Measurements from ENCODE around the gene GSC2.

The GSC2 gene

DNA sequence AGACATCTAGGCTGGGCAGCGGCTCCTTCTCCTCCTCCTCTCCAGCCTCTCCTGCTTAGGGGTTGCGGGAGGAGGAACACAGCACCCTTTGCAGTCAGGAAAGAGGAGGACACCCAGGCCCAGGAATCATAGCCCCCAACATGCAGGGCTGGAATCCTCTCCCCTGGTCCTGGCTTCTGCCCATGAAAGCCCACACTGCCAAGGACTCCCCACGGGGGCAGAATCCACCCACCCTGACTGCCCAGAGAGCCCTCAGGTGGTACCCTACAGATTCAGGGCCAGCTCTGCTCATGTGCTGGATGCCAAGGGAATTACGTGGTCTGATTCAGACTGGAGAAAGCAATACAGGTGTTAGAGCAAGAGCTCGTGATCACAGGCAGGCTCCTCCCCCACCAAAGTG lies 10.1 kb downstream of the GSC2 start:
- CTCF ChIA-PET, result no interaction called here
- DNase-seq (ENCODE audit: extremely low spot score), result no peak
- POLR2A ChIA-PET, result no interaction called here
- no peak for TF ChIP-seq ARNT (IDR thresholded peaks at IDR 0.05)
- TF ChIP-seq SP1 (IDR thresholded peaks at IDR 0.05), result no peak
- no peak for TF ChIP-seq LEF1 (IDR thresholded peaks at IDR 0.05; ENCODE audit: borderline replicate concordance)
- TF ChIP-seq ELF4 (IDR thresholded peaks at IDR 0.05), result no peak
- TF ChIP-seq HDGF (IDR thresholded peaks at IDR 0.05; ENCODE audit: borderline replicate concordance), result no peak
- TF ChIP-seq CTBP1 (IDR thresholded peaks at IDR 0.05; ENCODE audit: borderline replicate concordance), result no peak
- TF ChIP-seq NFRKB (IDR thresholded peaks at IDR 0.05), result no peak
- TF ChIP-seq FOXA1 (IDR thresholded peaks at IDR 0.05), result no peak
- no peak for TF ChIP-seq FOXK2 (IDR thresholded peaks at IDR 0.05)
- TF ChIP-seq SUZ12 (IDR thresholded peaks at IDR 0.05), result no peak
- TF ChIP-seq ZNF384 (IDR thresholded peaks at IDR 0.05), result no peak
- TF ChIP-seq FOXM1 (IDR thresholded peaks at IDR 0.05; ENCODE audit: borderline replicate concordance), result no peak

DNA sequence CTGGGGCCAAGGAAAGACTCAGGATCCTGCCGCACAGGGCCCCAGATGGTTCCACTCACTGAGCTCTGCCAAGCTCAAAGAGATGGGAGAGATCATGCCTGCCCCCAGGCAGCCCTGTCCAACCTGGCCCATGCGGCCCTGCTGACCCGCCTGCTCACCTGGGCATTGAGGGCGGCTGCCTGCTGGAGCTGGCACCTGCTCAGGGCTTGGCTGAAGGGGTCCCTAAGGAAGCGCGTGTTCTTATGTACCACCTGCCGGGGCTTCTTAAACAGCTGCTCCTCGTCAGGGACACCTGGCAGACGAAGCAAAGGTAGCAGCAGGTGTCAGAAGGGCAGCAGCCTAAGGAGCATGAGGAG lies 11.1 kb downstream of the GSC2 start:
- TF ChIP-seq ARNT (IDR thresholded peaks at IDR 0.05) (no peak), LEF1 (IDR thresholded peaks at IDR 0.05; ENCODE audit: borderline replicate concordance) (no peak), CTBP1 (IDR thresholded peaks at IDR 0.05; ENCODE audit: borderline replicate concordance) (no peak), SP1 (IDR thresholded peaks at IDR 0.05) (no peak), FOXA1 (IDR thresholded peaks at IDR 0.05) (no peak), FOXM1 (IDR thresholded peaks at IDR 0.05; ENCODE audit: borderline replicate concordance) (no peak), SUZ12 (IDR thresholded peaks at IDR 0.05) (no peak), NFRKB (IDR thresholded peaks at IDR 0.05) (no peak), FOXK2 (IDR thresholded peaks at IDR 0.05) (no peak), TARDBP (IDR thresholded peaks at IDR 0.05) (no peak), BHLHE40 (IDR thresholded peaks at IDR 0.05; ENCODE audit: borderline replicate concordance) (no peak), L3MBTL2 (conservative IDR thresholded peaks at IDR 0.05) (no peak), ZNF384 (IDR thresholded peaks at IDR 0.05) (no peak), ELF4 (IDR thresholded peaks at IDR 0.05) (no peak), HDGF (IDR thresholded peaks at IDR 0.05; ENCODE audit: borderline replicate concordance) (no peak)
- TF ChIP-seq, protein P1, sequence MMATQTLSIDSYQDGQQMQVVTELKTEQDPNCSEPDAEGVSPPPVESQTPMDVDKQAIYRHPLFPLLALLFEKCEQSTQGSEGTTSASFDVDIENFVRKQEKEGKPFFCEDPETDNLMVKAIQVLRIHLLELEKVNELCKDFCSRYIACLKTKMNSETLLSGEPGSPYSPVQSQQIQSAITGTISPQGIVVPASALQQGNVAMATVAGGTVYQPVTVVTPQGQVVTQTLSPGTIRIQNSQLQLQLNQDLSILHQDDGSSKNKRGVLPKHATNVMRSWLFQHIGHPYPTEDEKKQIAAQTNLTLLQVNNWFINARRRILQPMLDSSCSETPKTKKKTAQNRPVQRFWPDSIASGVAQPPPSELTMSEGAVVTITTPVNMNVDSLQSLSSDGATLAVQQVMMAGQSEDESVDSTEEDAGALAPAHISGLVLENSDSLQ (IDR thresholded peaks at IDR 0.05), result no peak
- POLR2A ChIA-PET, result interaction anchor here (1.2 kb wide), 1 partner anchor 16 kb away, joined by 5 read pairs; the partner anchor contains the start of gene DGCR2
- CTCF ChIA-PET, result no interaction called here
- DNase-seq (ENCODE audit: extremely low spot score), result no peak

DNA sequence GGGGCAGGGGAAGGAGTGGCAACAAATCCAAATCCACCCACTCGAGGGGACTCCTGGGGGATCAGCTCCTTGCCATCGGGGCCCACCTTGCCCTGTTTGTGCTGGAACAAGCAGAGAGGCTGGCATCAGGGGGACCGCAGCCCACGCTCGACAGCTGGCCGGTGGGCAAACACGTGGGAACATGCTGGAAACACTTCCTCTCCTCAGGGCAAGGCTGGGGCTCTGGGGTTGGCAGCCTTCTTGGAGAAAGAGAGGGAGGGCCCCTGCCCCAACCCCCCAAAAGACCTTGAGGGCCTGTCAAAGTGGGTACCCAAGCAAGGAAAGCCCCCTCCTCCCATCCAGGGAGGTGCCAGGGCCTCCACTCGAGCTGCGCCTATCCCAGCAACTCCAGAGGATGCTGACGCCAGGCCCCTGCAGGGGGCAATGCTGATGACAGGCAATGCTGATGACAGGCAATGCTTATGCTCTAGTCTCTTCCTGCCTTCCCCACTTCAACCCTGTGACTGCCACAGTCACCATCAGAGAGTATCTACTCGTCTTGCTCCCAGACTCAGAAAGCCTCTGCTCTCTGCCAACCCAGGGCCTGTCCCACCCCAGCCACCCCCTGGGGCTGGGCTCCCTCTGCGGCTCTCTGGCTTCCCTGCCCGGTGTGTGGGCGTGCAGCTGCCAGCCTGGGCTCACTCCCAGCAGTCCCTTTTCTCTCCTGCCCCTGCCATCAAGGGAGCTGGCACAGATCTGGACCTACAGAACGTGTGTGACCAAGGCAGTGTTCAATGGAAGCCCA lies 11.7 kb downstream of the GSC2 start:
- TF ChIP-seq, protein P1 (IDR thresholded peaks at IDR 0.05), result no peak
- TF ChIP-seq TARDBP (IDR thresholded peaks at IDR 0.05) (no peak), ELF4 (IDR thresholded peaks at IDR 0.05) (no peak), SUZ12 (IDR thresholded peaks at IDR 0.05) (no peak), ARNT (IDR thresholded peaks at IDR 0.05) (no peak), HDGF (IDR thresholded peaks at IDR 0.05; ENCODE audit: borderline replicate concordance) (no peak), NFRKB (IDR thresholded peaks at IDR 0.05) (no peak), L3MBTL2 (conservative IDR thresholded peaks at IDR 0.05) (no peak), BHLHE40 (IDR thresholded peaks at IDR 0.05; ENCODE audit: borderline replicate concordance) (no peak), FOXM1 (IDR thresholded peaks at IDR 0.05; ENCODE audit: borderline replicate concordance) (no peak), ZNF384 (IDR thresholded peaks at IDR 0.05) (no peak), SP1 (IDR thresholded peaks at IDR 0.05) (no peak), FOXK2 (IDR thresholded peaks at IDR 0.05) (no peak), LEF1 (IDR thresholded peaks at IDR 0.05; ENCODE audit: borderline replicate concordance) (no peak), FOXA1 (IDR thresholded peaks at IDR 0.05) (no peak)
- ChIA-PET CTCF (no interaction called here), POLR2A (interaction anchor here (1.2 kb wide), 1 partner anchor 16 kb away, joined by 5 read pairs; the partner anchor contains the start of gene DGCR2)
- DNase-seq (ENCODE audit: extremely low spot score), result peak; percentile 57

DNA sequence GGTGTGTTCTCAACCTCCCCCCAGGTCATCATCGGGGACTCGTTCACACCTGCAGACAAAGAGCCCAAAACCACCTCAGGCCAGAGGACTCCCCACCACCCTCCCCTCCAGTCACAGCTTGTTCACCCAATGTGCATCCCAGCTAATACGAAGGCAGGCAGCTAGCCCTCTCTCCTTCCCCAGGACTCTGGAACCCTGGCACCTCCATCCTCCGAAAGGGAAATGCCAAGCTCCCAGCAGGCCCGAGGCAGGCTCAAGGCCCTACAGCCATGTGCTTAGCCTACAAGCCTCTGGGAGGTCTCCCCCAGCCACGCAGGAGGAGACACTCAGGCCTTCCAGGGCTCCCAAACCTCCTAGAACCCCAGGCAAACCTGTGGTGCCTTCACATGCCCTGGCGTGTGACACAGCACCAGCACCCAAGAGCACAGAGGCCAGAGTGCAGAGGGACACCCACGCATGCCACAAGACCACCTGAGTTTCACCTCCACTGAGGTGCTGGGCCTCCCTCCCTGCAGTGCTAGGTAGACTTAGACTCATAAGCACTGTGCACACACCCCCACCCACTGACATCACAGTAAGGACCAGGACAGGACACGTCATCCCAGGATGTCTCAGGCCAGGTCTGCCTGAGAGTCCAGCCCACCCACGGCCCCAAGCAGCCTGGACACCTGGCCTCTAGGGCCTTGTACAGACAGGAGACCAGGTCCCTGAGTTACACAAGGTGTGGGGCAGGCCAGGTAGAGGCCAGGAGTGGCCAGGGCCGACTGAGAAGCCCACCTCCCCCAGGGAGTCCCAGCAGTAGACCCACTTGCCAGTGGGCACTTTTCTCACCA lies 12.5 kb downstream of the GSC2 start:
- no peak for DNase-seq (ENCODE audit: extremely low spot score)
- CTCF ChIA-PET, result no interaction called here
- TF ChIP-seq ARNT (IDR thresholded peaks at IDR 0.05) (no peak), NFRKB (IDR thresholded peaks at IDR 0.05) (no peak), CTBP1 (IDR thresholded peaks at IDR 0.05; ENCODE audit: borderline replicate concordance) (no peak), HDGF (IDR thresholded peaks at IDR 0.05; ENCODE audit: borderline replicate concordance) (no peak), L3MBTL2 (conservative IDR thresholded peaks at IDR 0.05) (no peak), FOXM1 (IDR thresholded peaks at IDR 0.05; ENCODE audit: borderline replicate concordance) (no peak), SUZ12 (IDR thresholded peaks at IDR 0.05) (no peak), LEF1 (IDR thresholded peaks at IDR 0.05; ENCODE audit: borderline replicate concordance) (no peak), TARDBP (IDR thresholded peaks at IDR 0.05) (no peak)
- POLR2A ChIA-PET, result interaction anchor here (0.6 kb wide), 1 partner anchor 35 kb away, joined by 3 read pairs; no protein-coding TSS in a partner anchor

DNA sequence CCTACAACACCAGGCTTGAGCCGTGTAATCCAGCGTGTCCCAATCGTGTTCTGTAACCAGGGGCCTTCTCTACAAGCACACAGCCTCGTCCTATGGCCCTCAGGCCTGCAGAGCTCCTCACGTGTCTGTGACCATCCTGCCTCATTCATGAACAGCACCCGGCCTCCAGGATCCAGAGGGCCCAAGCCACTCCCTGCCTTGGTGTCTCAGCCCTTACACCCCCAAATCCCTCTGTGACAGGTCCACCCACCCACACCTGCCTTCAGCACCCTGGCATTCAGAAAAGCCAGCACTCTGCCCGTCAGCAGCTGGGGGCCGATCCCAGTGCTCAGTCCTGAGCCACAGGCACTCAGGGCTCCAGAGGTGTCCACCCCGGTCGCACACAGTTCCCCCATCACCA lies 13.2 kb downstream of the GSC2 start:
- no peak for DNase-seq (ENCODE audit: extremely low spot score)
- TF ChIP-seq ELF4 (IDR thresholded peaks at IDR 0.05) (no peak), HDGF (IDR thresholded peaks at IDR 0.05; ENCODE audit: borderline replicate concordance) (no peak), TARDBP (IDR thresholded peaks at IDR 0.05) (no peak), SUZ12 (IDR thresholded peaks at IDR 0.05) (no peak), FOXA1 (IDR thresholded peaks at IDR 0.05) (no peak), FOXK2 (IDR thresholded peaks at IDR 0.05) (no peak), ZNF384 (IDR thresholded peaks at IDR 0.05) (no peak), ARNT (IDR thresholded peaks at IDR 0.05) (no peak), SP1 (IDR thresholded peaks at IDR 0.05) (no peak), FOXM1 (IDR thresholded peaks at IDR 0.05; ENCODE audit: borderline replicate concordance) (no peak), BHLHE40 (IDR thresholded peaks at IDR 0.05; ENCODE audit: borderline replicate concordance) (no peak), NFRKB (IDR thresholded peaks at IDR 0.05) (no peak), CTBP1 (IDR thresholded peaks at IDR 0.05; ENCODE audit: borderline replicate concordance) (no peak), L3MBTL2 (conservative IDR thresholded peaks at IDR 0.05) (no peak), LEF1 (IDR thresholded peaks at IDR 0.05; ENCODE audit: borderline replicate concordance) (no peak)
- TF ChIP-seq, protein P1 (IDR thresholded peaks at IDR 0.05), result no peak
- ChIA-PET CTCF (no interaction called here), POLR2A (interaction anchor here (0.6 kb wide), 1 partner anchor 36 kb away, joined by 3 read pairs; no protein-coding TSS in a partner anchor)
